ENCODE results near the gene CUTA.

CUTA gene

DNA sequence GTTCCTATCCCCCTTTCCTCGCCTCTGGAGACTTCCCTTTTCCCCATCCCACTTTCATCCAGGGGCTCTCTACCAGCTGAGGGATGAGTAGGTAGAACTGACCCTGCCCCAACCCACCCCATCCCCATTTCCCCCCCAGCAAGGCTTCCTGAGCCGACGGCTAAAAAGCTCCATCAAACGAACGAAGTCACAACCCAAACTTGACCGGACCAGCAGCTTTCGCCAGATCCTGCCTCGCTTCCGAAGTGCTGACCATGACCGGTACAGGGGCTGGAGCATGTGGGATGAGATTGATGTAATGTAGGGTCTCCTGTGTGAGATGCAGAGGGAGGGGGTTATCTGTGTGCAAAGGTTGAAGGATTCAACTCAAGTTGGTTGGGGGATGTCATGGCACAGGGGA, 14.6 kb upstream of the CUTA start:
- Histone ChIP-seq H3K36me3 (ENCODE audit: control insufficient read depth in 2 of 2, insufficient read depth in 1 of 2, low read length in 2 of 2) (peaks cover 8 to 24% of the 10 kb centered on the region in 2 experiments; a peak in 2 of 3 replicates), H3K9me3 (ENCODE audit: control insufficient read depth, insufficient read depth, low read depth, low read length) (no peaks in the 10 kb centered on the region), H3K4me1 (ENCODE audit: control insufficient read depth, insufficient read depth, low read length) (peaks cover 10% of the 10 kb centered on the region), H3K4me3 (ENCODE audit: low read depth, low read length) (no peak overlapping the region), H3K27ac (ENCODE audit: extremely low read depth, low read depth, low read length) (no peak overlapping the region)
- TF ChIP-seq ZNF302 (tag by site-specific recombination; IDR thresholded peaks at IDR 0.05; ENCODE audit: low read depth): no peak
- TF ChIP-seq ZNF768 (tag by site-specific recombination; IDR thresholded peaks at IDR 0.05): no peak
- peak; percentile 81; the same call in 1 of the 2 replicates for TF ChIP-seq ZNF600 (tag by site-specific recombination; IDR thresholded peaks at IDR 0.05)
- POLR2A ChIA-PET: no interaction called here
- CTCF ChIA-PET: interaction anchor here (0.5 to 2.7 kb wide), 3 partner anchors 14 to 161 kb away, joined by 3 to 13 read pairs (median 3); partner anchors contain the start of genes CUTA, RPS18, SYNGAP1 and VPS52

DNA sequence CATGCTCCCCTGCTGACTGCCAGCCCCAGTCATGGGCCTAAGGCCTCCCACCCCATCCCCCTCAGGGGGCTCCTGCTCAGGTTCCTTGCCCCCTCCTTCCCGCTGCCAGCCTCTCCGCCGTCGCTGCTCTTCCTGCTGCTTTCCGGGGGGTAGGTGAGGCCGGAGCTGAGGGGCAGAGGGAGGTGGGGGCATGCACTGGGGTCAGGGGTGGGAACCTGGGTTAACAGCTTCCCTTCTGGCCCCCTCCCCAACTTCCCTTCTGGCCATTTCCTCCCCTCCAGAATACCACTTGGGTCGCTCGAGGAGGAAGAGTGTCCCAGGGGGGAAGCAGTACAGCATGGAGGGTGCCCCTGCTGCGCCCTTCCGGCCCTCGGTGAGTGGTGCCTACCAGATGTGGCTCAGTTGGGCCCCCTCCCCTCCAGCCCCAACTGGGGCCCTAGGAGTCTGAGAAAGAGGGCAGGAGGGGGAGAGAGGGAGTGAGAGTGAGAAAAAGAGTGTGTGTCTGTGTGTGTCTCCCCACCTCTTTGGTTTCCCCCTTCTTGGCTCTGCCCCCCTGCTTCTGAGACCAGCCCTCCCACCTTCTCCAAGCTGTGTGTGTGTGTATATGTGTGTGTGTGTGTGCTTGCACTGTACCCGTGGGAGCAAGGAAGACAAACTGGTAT, 14.1 kb upstream of the CUTA start:
- Histone ChIP-seq H3K9me3 (ENCODE audit: control insufficient read depth, insufficient read depth, low read depth, low read length) (no peaks in the 10 kb centered on the region), H3K36me3 (ENCODE audit: control insufficient read depth in 2 of 2, insufficient read depth in 1 of 2, low read length in 2 of 2) (peaks cover 5 to 19% of the 10 kb centered on the region in 2 experiments; a peak in 2 of 3 replicates), H3K4me3 (ENCODE audit: low read depth, low read length) (no peak overlapping the region), H3K27ac (ENCODE audit: extremely low read depth, low read depth, low read length) (no peak overlapping the region), H3K4me1 (ENCODE audit: control insufficient read depth, insufficient read depth, low read length) (peaks cover 10% of the 10 kb centered on the region)
- CTCF ChIA-PET: interaction anchor here (0.6 to 2.7 kb wide), 4 partner anchors 13 to 160 kb away, joined by 3 to 13 read pairs (median 4); partner anchors contain the start of genes CUTA, RPS18, SYNGAP1 and VPS52
- POLR2A ChIA-PET: interaction anchor here (0.6 to 1.7 kb wide), 3 partner anchors 10 to 22 kb away, joined by 4 to 20 read pairs (median 5); partner anchors contain the start of gene ZBTB9
- TF ChIP-seq PRDM1 (tag by site-specific recombination; IDR thresholded peaks at IDR 0.05) (peak; percentile 77), ZFHX2 (tag by site-specific recombination; conservative IDR thresholded peaks at IDR 0.05) (peak; percentile 76), ZNF514 (tag by site-specific recombination; IDR thresholded peaks at IDR 0.05) (no peak), OVOL3 (tag by site-specific recombination; IDR thresholded peaks at IDR 0.05) (no peak), ZIC2 (tag by site-specific recombination; IDR thresholded peaks at IDR 0.05) (peak; percentile 19; the same call in 1 of the 2 replicates), EGR2 (tag by site-specific recombination; IDR thresholded peaks at IDR 0.05; ENCODE audit: low read depth) (peak; percentile 51; the same call in 1 of the 2 replicates)
- TF ChIP-seq, protein P1, sequence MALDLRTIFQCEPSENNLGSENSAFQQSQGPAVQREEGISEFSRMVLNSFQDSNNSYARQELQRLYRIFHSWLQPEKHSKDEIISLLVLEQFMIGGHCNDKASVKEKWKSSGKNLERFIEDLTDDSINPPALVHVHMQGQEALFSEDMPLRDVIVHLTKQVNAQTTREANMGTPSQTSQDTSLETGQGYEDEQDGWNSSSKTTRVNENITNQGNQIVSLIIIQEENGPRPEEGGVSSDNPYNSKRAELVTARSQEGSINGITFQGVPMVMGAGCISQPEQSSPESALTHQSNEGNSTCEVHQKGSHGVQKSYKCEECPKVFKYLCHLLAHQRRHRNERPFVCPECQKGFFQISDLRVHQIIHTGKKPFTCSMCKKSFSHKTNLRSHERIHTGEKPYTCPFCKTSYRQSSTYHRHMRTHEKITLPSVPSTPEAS (tag by site-specific recombination; IDR thresholded peaks at IDR 0.05): peak; percentile 41; the same call in 1 of the 2 replicates
- TF ChIP-seq, protein P2, sequence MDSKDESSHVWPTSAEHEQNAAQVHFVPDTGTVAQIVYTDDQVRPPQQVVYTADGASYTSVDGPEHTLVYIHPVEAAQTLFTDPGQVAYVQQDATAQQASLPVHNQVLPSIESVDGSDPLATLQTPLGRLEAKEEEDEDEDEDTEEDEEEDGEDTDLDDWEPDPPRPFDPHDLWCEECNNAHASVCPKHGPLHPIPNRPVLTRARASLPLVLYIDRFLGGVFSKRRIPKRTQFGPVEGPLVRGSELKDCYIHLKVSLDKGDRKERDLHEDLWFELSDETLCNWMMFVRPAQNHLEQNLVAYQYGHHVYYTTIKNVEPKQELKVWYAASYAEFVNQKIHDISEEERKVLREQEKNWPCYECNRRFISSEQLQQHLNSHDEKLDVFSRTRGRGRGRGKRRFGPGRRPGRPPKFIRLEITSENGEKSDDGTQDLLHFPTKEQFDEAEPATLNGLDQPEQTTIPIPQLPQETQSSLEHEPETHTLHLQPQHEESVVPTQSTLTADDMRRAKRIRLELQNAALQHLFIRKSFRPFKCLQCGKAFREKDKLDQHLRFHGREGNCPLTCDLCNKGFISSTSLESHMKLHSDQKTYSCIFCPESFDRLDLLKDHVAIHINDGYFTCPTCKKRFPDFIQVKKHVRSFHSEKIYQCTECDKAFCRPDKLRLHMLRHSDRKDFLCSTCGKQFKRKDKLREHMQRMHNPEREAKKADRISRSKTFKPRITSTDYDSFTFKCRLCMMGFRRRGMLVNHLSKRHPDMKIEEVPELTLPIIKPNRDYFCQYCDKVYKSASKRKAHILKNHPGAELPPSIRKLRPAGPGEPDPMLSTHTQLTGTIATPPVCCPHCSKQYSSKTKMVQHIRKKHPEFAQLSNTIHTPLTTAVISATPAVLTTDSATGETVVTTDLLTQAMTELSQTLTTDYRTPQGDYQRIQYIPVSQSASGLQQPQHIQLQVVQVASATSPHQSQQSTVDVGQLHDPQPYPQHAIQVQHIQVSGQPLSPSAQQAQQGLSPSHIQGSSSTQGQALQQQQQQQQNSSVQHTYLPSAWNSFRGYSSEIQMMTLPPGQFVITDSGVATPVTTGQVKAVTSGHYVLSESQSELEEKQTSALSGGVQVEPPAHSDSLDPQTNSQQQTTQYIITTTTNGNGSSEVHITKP (tag by site-specific recombination; IDR thresholded peaks at IDR 0.05): peak; percentile 34; the same call in 1 of the 2 replicates
- TF ChIP-seq, protein P3, sequence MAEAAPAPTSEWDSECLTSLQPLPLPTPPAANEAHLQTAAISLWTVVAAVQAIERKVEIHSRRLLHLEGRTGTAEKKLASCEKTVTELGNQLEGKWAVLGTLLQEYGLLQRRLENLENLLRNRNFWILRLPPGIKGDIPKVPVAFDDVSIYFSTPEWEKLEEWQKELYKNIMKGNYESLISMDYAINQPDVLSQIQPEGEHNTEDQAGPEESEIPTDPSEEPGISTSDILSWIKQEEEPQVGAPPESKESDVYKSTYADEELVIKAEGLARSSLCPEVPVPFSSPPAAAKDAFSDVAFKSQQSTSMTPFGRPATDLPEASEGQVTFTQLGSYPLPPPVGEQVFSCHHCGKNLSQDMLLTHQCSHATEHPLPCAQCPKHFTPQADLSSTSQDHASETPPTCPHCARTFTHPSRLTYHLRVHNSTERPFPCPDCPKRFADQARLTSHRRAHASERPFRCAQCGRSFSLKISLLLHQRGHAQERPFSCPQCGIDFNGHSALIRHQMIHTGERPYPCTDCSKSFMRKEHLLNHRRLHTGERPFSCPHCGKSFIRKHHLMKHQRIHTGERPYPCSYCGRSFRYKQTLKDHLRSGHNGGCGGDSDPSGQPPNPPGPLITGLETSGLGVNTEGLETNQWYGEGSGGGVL (tag by site-specific recombination; IDR thresholded peaks at IDR 0.05): peak; percentile 52

All from HEK293 (cell line).